ENCODE data around the gene GPC3.

The GPC3 gene

GRCh38 chrX:133965321-133965720, 20.1 kb downstream of the GPC3 start:
- FAIRE-seq: no peak

- FAIRE-seq: no peak
Observed at GRCh38 chrX:133961046-133961445, 24.3 kb downstream of the GPC3 start.

- FAIRE-seq: no peak
Observed at GRCh38 chrX:133959972-133960371, 25.4 kb downstream of the GPC3 start.

GRCh38 chrX:133958997-133959688, 26.3 kb downstream of the GPC3 start:
- FAIRE-seq: peak; percentile 43

- FAIRE-seq: peak; percentile 41
Observed at GRCh38 chrX:133956570-133957340, 28.6 kb downstream of the GPC3 start.

GRCh38 chrX:133953785-133954355, 31.5 kb downstream of the GPC3 start:
- peak; percentile 38 for FAIRE-seq

GRCh38 chrX:133953078-133953477, 32.3 kb downstream of the GPC3 start:
- FAIRE-seq: no peak

GRCh38 chrX:133951098-133951497, 34.3 kb downstream of the GPC3 start:
- no peak for FAIRE-seq

- no peak for FAIRE-seq
Observed at GRCh38 chrX:133950214-133950613, 35.2 kb downstream of the GPC3 start.

GRCh38 chrX:133948895-133949294, 36.5 kb downstream of the GPC3 start:
- FAIRE-seq: no peak

- FAIRE-seq: no peak
Observed at GRCh38 chrX:133947996-133948395, 37.4 kb downstream of the GPC3 start.

GRCh38 chrX:133947022-133947421, 38.4 kb downstream of the GPC3 start:
- FAIRE-seq: no peak

GRCh38 chrX:133943507-133943906, 41.9 kb downstream of the GPC3 start:
- FAIRE-seq: no peak

- no peak for FAIRE-seq
Observed at GRCh38 chrX:133939655-133940302, 45.6 kb downstream of the GPC3 start.

GRCh38 chrX:133938530-133938929, 46.9 kb downstream of the GPC3 start:
- peak; percentile 78 for FAIRE-seq

GRCh38 chrX:133937022-133937421, 48.4 kb downstream of the GPC3 start:
- FAIRE-seq: no peak

GRCh38 chrX:133935076-133935475, 50.3 kb downstream of the GPC3 start:
- no peak for FAIRE-seq

GRCh38 chrX:133933316-133933715, 52.1 kb downstream of the GPC3 start:
- FAIRE-seq: no peak

- peak; percentile 49 for FAIRE-seq
Observed at GRCh38 chrX:133929836-133930464, 55.4 kb downstream of the GPC3 start.

GRCh38 chrX:133928365-133928764, 57.0 kb downstream of the GPC3 start:
- FAIRE-seq: no peak

- FAIRE-seq: no peak
Observed at GRCh38 chrX:133926809-133927208, 58.6 kb downstream of the GPC3 start.

- FAIRE-seq: no peak
Observed at GRCh38 chrX:133926099-133926498, 59.3 kb downstream of the GPC3 start.

GRCh38 chrX:133924548-133924947, 60.8 kb downstream of the GPC3 start:
- FAIRE-seq: no peak

Data from colon (tissue), 2 donors.